GM21360 (cell line): ENCODE results near the gene SGCA.

ENCODE experiments used
- ATAC-seq: cut with Tn5 transposase; IDR thresholded peaks from one replicate; pipeline ENCODE4 v1.9.1; 2021; ENCODE audit warnings: mild to moderate bottlenecking, moderate library complexity; ENCODE audit not compliant: unreplicated experiment

SGCA gene

DNA sequence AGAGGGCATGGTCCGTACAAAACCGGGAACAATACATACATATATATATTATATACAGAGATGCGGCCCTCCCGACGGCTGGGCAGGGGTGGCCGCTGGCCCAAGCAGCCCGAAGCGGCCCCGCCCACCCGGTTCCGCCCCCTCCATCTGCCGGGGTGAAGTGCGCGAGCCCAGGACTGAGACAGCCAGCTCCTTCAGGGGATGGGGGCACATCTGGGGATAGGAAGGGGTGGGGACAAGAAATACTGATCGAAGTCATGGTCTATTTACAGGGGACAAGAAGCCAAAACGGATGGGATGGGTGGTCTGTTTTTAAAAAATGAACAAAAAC, 32.1 kb upstream of the SGCA start:
- ATAC-seq: no peak

DNA sequence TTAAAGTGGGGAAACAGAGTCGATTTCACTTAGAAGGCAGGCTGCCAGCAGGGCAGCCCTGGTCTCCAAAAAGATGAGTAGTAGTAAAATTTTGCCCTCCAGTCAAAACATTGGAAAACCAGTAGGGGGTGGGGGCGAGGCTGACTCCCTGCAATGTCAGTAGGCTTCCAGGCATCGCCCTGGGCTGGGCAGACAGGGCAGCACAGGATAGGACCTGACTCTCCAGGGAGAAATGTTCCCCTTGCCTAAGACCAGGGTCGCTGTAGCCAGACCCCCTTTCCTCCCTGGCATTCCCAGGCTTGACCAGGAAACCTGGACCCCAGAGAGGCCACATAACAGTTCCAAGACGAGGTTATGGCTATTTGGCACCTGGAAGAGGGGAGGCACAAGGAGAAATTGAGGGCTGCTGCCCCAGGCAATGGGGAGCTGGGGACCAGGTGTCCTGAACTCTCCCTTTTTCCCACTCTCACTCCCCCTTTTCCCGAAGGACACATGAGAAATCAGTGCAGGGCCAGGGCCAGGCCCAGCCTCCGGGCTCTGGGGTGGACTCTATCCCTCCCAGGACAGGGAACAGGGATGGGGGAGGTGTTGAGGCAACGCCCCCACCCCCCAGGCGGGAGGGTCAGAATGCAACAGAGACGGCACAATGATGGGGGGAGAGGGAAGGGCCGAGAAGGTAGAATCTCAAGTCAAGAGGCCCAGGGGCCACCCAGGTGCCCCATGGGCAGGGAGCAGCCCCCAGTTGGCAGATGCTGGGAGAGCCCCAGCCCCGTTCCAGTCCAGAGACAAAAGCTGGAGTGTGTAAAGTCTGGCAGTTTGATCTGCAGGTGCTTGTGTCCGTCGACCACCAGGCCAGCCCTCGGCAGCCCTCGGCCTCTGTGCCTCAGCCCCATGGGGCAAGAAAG, 31.3 kb upstream of the SGCA start:
- ATAC-seq: no peak

- no peak for ATAC-seq
Observed at GRCh38 chr17:50135316-50136095, 30.3 kb upstream of the SGCA start.

DNA sequence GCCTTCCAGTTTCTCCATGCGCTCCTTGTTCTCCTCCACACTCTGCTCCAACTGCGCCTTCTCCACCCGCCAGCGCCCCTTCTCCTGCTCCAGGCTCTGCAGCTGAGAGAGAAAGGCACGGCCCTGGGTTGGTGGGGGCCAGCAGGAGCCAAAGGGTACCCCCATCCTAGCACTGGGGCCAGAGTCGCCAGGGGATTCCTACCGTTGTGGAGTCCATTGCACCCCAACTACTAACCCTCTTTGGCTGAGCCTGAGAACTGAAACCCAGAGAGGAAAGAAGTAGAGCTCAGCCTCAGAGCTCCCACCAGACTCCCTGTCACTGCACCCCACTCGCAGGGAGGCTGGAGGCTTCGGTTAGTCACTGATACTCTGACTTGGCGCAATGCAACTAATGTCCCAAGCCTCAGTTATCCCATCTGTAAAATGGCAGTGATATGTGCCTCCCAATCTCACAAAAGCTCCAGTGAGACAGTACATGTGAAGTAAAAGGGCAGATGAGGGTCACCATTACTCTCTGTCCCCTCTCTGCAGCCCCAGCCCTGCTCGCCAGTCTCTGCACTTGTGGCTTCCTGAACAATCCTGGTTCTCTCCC, 29.6 kb upstream of the SGCA start:
- ATAC-seq: no peak

- ATAC-seq: no peak
Observed at GRCh38 chr17:50137042-50137441, 28.8 kb upstream of the SGCA start.

- ATAC-seq: no peak
Observed at GRCh38 chr17:50139185-50139783, 26.5 kb upstream of the SGCA start.

DNA sequence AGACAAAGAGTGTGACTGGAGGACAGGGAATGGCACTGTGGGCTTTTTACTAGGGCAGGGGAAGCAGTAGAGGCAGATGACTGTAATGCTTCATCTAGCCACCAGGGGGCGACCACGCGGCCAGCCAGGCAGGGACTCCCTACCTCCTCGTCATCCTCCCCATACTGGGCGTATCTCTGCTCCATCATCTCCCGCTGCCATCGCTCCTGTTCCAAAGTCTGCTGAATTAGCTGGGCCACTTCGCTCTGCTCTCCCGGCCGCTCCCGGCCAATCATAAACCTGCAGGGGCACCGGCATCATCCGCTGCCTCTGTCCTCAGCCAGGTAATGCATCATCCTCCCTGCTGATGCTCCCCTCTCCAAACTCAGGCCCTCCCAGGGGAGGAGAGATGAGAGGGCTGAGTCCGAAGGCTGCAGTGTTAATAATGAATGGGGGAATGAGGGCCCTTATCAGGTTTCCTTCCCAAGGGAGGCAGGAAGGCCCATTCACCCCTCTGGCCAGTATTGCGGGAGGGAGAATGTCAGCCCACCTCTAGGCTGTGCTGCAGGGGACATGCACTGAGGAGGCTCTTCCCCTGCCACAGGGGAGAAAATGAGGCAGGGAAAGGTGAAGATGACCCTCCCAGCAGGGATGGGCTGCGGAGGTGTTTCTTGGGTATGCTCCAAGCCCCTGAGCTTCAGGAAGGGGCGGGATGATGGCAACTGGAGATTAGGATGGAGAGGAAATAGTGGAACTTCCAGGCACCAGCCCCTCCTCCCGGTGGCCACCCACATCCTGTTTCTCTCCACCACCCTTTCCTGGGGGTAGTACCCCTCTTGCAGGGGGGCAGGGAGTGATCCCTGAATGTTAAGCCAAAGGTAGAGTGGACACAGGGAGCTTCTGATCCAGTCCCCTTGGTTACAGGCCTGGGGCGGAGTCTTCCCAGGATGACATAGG, 25.6 kb upstream of the SGCA start:
- no peak for ATAC-seq

GRCh38 chr17:50141026-50141744, 24.6 kb upstream of the SGCA start:
- ATAC-seq: no peak

GRCh38 chr17:50141745-50142110, 24.1 kb upstream of the SGCA start:
- ATAC-seq: no peak

GRCh38 chr17:50143461-50144176, 22.2 kb upstream of the SGCA start:
- no peak for ATAC-seq

- ATAC-seq: no peak
Observed at GRCh38 chr17:50144355-50144754, 21.4 kb upstream of the SGCA start.

DNA sequence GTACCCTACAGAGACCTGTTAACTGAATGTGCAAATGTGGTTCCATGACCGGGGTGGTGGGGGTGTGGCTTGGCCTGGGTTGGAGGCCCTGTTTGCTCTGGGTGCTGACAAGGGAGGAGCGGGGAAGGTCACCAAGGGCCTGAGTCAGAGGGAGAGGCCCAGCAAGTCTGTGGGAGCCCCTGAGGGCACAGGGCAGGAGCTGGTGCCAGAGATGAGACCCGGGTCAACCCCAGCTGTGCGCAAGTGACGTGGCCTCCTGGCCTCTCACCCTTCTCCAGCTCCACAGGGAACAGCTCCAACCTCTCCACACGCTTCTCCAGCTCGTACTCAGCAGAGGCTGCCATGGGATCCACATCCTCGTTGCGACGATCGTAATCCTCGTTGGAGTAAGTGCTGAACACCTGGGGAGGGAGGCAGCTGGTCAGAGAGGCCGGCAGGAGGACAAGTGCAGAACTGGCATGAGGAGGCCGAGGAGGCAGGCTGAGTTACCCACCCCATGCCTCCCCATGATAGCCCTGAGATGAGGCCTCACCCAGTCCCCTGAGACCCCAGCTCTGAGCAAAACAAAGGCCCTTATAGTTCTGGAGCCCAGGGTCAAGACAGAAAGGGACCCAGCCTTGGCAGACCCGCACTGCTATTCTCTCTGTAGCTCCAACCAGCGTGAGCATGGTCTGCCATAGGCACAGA, 20.8 kb upstream of the SGCA start:
- ATAC-seq: no peak

GRCh38 chr17:50145532-50146229, 20.1 kb upstream of the SGCA start:
- no peak for ATAC-seq

- ATAC-seq: no peak
Observed at GRCh38 chr17:50146230-50146926, 19.4 kb upstream of the SGCA start.

GRCh38 chr17:50146927-50147665, 18.7 kb upstream of the SGCA start:
- no peak for ATAC-seq

- no peak for ATAC-seq
Observed at GRCh38 chr17:50147841-50148225, 18.0 kb upstream of the SGCA start.
